ENCODE results near the gene SYVN1.

SYVN1 gene

DNA sequence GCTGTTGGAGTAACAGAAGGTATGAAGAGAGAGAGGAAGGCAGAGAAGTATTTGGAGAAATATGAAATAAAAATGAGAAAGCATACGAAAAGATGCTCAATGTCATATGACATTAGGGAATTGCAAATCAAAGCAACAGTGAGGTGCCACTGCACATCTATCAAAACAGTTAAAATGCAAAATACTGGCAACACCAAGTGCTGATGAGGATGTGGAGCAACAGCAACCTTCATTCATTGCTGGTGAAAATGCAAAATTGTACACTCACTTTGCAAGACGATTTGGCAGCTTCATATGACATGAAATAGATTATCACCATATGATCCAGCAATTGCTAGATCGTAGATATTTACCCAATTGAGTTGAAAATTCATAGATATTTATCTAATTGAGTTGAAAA is 26.3 kb upstream of the SYVN1 start:
- TF ChIP-seq, protein P1, sequence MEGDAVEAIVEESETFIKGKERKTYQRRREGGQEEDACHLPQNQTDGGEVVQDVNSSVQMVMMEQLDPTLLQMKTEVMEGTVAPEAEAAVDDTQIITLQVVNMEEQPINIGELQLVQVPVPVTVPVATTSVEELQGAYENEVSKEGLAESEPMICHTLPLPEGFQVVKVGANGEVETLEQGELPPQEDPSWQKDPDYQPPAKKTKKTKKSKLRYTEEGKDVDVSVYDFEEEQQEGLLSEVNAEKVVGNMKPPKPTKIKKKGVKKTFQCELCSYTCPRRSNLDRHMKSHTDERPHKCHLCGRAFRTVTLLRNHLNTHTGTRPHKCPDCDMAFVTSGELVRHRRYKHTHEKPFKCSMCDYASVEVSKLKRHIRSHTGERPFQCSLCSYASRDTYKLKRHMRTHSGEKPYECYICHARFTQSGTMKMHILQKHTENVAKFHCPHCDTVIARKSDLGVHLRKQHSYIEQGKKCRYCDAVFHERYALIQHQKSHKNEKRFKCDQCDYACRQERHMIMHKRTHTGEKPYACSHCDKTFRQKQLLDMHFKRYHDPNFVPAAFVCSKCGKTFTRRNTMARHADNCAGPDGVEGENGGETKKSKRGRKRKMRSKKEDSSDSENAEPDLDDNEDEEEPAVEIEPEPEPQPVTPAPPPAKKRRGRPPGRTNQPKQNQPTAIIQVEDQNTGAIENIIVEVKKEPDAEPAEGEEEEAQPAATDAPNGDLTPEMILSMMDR (IDR thresholded peaks at IDR 0.05; ENCODE audit: borderline replicate concordance, insufficient read depth, low read depth, low read length), result no peak
- H3K4me3 ChIP-seq (ENCODE audit: low read depth, low read length), result no peak overlapping the region

DNA sequence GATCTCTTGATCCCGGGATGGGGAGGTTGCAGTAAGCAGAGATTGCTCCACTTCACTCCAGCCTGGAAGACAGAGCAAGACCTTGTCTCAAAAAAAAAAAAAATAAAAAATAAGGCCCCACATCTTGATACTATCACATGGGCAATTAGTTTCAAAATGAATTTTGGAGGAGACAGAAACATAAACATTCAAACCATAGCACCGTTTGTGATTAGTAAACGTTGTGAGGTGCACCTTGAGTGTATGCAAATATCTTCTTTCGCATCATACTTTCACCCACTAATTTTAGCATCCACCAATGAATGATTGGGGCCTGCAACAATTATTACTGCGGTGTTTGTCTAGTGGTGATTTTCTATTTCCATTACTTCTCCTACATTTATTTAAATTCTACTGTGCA is 24.7 kb upstream of the SYVN1 start:
- TF ChIP-seq, protein P1 (IDR thresholded peaks at IDR 0.05; ENCODE audit: borderline replicate concordance, insufficient read depth, low read depth, low read length), result no peak
- no peak overlapping the region for H3K4me3 ChIP-seq (ENCODE audit: low read depth, low read length)

DNA sequence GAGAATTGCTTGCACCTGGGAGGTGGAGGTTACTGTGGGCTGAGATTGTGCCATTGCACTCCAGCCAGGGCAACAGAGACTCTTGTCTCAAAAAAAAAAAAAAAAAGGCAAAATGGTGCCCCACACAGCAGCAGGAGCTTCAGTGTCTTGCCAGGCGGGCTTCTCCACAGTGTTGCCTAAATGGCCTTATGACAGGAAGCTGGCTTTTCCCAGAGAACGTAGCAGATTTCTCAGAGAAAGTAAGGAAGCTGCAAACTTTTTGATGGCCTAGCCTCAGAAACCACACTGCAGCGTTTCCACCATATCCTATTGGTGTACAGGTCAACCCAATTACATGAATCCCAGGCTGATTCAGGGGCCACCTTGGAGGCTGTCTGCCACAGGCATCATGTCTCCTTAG is 23.0 kb upstream of the SYVN1 start:
- H3K4me3 ChIP-seq (ENCODE audit: low read depth, low read length), result no peak overlapping the region
- TF ChIP-seq, protein P1 (IDR thresholded peaks at IDR 0.05; ENCODE audit: borderline replicate concordance, insufficient read depth, low read depth, low read length), result no peak

DNA sequence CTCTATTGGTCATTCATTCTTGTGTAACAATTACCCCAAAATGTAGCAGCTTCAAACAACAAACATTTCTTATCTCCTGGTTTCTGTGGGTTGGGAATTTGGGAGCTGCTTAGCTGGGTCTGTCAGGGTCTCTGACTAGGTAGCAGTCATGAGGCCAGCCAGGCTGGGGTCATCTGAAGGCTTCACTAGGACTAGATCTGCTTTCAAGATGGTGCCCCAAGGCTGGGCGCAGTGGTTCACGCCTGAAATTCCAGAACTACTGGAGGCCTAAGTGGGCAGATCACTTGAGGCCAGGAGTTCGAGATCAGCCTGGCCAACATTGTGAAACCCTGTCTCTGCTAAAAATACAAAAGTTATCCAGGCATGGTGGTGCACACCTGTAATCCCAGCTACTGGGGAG is 22.6 kb upstream of the SYVN1 start:
- no peak overlapping the region for H3K4me3 ChIP-seq (ENCODE audit: low read depth, low read length)
- TF ChIP-seq, protein P1 (IDR thresholded peaks at IDR 0.05; ENCODE audit: borderline replicate concordance, insufficient read depth, low read depth, low read length), result no peak

DNA sequence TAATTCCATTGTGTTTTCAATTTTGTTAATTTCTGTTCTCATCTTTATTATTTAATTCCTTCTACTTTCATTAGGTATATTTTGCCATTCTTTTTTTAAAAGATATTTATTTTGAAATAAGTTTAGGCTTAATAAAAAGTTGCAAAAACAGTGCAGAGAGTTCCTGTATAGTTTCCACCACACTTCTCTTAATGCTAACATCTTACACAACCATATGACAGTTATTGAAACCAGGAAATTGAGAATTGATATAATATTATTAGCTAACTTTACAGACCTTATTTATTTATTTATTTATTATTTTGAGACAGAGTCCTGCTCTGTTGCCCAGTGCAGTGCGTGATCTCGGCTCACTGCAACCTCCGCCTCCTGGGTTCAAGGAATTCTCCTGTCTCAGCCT is 21.9 kb upstream of the SYVN1 start:
- H3K4me3 ChIP-seq (ENCODE audit: low read depth, low read length), result no peak overlapping the region
- TF ChIP-seq, protein P1 (IDR thresholded peaks at IDR 0.05; ENCODE audit: borderline replicate concordance, insufficient read depth, low read depth, low read length), result no peak

DNA sequence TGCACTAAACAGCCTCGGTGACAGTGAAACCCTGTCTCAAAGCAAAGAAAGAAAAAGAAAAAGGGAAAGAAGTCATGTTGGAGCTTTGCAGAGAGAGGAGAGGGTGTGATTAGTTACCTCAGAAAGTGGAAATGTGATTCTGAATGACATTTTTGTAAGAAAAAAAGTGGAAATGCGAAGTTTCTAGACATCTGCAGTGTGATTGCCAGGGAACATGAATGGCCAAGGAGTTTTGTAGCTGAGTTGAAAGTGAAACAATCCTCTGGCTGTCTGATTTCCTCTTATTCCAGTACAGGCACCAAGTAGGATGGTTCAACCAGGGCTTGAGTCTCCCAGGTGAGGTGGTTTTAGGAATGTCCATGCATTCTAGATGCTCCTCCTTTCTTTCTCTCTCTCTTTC is 17.8 kb upstream of the SYVN1 start:
- TF ChIP-seq, protein P1 (IDR thresholded peaks at IDR 0.05; ENCODE audit: borderline replicate concordance, insufficient read depth, low read depth, low read length), result no peak
- no peak overlapping the region for H3K4me3 ChIP-seq (ENCODE audit: low read depth, low read length)

DNA sequence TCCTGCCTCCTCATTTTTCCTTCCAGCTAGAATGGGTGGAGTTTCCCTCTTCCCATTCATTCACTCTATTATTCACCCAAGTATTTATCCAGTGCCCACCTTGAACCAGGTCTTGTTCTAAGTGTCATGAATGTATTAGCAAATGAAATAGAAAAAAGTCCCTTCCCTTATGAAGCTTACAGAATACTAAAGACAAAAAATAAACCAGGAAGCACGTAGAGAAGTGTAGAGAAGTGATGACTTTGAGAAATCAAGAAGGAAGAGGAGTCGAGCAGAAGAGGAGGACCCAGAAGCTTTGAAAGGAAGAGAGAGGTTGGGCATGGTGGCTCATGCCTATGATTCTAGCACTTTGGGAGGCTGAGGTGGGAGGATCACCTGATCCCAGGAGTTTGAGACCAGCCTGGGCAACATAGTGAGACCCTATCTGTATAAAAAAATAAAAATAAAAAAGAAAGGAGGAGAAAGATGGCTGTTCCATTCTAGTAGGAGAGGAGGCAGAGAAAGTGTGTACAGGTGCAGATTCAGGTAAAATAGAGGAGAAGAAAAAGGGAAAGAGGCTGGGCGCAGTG is 17.1 kb upstream of the SYVN1 start:
- TF ChIP-seq, protein P1 (IDR thresholded peaks at IDR 0.05; ENCODE audit: borderline replicate concordance, insufficient read depth, low read depth, low read length), result no peak
- H3K4me3 ChIP-seq (ENCODE audit: low read depth, low read length), result no peak overlapping the region

All from GM12875 (cell line).